Fibroblast of peridontal ligament (primary cell): ENCODE data around the gene METTL8.
A peak's percentile ranks its signal among the peaks of the same experiment; 100 is the strongest.

Source experiments
- DNase-seq: peaks from one replicate; pipeline ENCODE4 v3.0.0-alpha.2; 2010; ENCODE audit errors: extremely low read depth

Gene METTL8

GRCh38 chr2:171433763-171434012 is at the start of gene METTL8:
Gene METTL8, minus strand, starts transcription at chr2:171433990. Its CDS starts 41,805 bp downstream, at chr2:171392185.
- no peak for DNase-seq

- peak; percentile 9 for DNase-seq
Observed at GRCh38 chr2:171482877-171483276, 49.1 kb upstream of the METTL8 start.

DNA sequence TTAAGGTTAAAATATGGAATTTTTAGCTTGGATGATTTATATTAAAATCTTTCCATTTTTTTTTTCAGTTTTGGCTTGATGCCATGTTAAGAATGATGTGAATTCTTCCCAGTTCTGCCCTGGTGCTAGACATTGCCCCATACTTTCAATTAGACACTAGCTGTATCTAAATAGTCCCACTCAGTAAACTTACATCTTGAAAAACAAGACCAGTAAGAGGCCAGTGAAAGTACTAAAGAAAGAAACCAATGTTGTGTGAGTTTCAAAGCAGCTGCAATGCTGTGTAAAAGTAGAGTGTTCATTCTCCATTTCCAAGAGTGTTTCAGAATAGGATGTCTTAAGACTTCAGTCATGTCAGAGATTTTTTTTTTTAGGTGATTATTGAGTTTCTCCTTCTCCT is 48.5 kb upstream of the METTL8 start:
- peak; percentile 24 for DNase-seq

DNA sequence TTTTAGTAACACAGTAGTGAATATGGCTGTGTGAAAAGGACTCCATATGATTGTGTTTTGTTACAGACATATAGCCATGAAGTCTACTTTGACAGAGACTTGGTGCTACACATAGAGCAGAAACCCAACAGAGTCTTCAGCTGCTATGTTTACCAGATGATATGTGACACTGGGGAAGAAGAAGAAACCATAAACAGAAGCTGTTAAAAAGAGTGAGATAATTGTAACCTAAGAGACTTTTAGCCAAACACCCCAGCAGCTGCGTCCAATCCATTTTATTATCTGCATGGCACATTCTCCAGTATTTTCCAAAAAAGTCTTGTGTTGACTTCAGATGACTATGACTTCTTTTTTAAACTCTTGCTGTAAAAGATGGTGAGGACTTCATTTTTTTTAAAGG is 47.1 kb upstream of the METTL8 start:
- DNase-seq: no peak

DNA sequence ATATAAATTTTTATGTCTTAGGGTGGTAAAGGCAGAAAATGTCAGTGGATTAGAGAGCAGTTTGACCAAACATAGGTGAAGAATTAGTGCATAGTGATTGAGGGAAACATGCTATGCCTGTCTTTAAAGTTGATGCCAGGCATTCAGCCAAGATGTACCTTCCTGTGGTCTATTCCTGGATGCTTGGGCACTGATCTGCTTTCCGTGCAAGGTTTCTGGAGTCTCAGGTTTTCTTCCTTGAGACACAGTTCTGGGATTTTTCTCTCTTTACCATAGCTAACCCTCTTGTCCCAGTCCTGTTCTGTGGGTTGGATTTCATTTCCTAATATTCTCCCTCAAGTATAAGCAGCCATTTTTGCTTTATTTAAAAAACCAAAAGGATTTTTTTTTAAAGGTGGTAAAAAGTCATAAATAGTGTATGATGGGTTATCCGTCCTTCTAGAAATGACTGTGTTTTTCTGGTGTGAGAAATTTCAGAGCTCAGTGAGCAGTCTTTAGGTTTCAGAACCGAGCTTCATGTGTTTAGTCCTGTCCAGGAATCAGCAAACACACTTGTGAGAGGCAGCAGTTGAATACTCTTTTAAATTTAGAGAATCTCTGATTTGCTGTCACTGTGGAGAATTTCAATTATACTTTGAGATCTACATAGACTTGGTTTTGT is 45.5 kb upstream of the METTL8 start:
- DNase-seq: no peak

- no peak for DNase-seq
Observed at GRCh38 chr2:171478345-171478744, 44.6 kb upstream of the METTL8 start.

DNA sequence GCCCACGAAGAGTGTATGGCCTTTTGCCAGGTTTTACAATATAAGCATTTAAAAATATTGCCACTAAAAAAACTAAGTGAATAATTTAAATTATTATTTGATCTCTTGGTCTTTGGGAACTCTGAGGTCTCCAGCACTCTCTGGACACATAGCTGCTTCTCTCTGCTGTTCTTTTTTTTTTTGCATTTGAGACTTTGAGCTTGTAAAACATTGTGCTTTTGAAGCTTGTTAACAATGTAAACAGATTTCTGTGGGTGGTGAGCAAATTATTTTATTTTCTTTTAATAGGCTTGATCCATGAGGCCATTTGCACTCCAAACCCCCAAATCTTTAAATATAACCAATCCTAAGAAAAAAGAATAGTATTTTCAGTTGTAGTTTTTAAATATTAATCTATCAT is 42.2 kb upstream of the METTL8 start:
- DNase-seq: no peak

GRCh38 chr2:171470129-171470528 is 36.3 kb upstream of the METTL8 start:
- DNase-seq: no peak

DNA sequence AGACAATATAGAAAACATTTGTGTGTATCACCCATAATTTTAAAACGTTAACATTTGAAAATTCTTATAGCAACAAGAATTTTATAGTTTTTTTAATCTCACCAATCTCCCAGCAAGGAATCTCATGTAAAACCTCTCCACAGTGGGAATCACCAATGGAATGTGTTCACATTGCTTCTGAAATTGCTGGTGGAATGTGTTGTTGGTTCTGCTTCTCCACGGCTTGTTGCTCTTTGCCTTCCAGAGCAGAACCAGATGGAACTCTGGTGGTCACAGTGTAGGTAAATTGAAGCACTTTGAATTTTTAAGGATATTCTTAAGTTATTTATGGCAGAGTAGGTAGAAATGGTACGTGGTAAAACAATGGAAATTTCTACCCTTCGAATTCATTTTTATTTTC is 35.4 kb upstream of the METTL8 start:
- DNase-seq: peak; percentile 41

GRCh38 chr2:171460537-171460936 is 26.7 kb upstream of the METTL8 start:
- DNase-seq: no peak

GRCh38 chr2:171459498-171459897 is 25.7 kb upstream of the METTL8 start:
- DNase-seq: no peak

GRCh38 chr2:171452773-171453172 is 19.0 kb upstream of the METTL8 start:
- DNase-seq: peak; percentile 3

DNA sequence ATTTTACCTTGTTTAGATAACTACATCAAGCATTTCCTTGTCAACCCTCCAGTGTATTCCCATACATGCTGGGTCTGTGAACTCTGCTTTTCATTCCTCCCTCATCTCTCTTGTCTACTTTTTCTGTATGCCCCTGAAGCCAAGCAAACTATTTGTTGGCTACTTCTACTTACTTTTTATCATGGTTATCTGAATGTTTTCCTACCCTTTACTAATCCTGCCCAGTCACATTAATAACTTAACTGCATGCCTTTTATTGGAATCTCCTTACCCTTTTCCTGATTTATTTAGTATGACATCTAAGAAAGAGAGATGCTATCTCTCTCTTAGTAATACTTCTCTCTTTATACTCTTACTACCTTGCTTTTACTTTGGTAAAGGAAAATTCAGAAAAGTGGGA is 17.3 kb upstream of the METTL8 start:
- no peak for DNase-seq

GRCh38 chr2:171447675-171448074 is 13.9 kb upstream of the METTL8 start:
- no peak for DNase-seq

- no peak for DNase-seq
Observed at GRCh38 chr2:171441470-171441869, 7.7 kb upstream of the METTL8 start.

- DNase-seq: peak; percentile 77
Observed at GRCh38 chr2:171436307-171436706, 2.5 kb upstream of the METTL8 start.

GRCh38 chr2:171434013-171434989 is 511 bp upstream of the METTL8 start, which contains the start of gene DCAF17:
Gene DCAF17, plus strand, starts transcription at chr2:171434226. Its CDS starts 352 bp downstream, at chr2:171434578.
- DNase-seq: peak; percentile 90

- peak; percentile 24 for DNase-seq
Observed at GRCh38 chr2:171432969-171433762, 624 bp downstream of the METTL8 start.

DNA sequence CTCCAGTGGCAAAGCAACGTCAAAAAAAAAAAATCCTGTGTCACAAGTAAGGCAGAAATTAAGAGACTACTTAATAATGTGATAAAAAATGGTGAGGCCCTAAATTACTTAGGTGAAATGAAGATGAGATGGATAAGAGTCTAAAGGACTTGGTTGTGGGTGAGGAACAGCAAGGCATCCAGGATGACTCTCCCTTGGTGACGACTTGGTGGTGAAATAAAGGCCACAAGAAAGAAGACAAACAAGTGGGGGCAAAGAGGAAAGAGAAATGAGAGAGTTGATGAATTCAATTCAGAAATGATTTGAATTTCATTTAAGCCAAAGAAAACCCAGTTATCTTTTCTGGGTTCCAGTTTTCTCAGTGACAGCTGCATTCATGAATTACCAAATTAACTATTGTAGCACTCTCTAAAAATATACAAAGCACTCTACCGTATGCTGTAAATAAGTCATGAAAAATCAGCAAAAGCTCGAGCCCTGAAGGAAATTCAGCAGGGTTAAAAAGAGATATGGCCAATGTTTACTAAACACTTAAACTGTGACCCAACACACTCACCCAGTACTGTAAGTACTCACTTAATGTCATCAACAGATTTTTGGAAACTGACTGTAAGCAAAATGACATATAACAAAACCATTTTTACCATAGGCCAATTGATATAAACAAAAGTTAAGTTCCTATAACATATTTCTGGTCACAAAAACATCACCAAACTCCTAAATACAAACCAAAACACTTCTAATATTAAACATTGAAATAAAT is 1.4 kb downstream of the METTL8 start:
- DNase-seq: no peak

DNA sequence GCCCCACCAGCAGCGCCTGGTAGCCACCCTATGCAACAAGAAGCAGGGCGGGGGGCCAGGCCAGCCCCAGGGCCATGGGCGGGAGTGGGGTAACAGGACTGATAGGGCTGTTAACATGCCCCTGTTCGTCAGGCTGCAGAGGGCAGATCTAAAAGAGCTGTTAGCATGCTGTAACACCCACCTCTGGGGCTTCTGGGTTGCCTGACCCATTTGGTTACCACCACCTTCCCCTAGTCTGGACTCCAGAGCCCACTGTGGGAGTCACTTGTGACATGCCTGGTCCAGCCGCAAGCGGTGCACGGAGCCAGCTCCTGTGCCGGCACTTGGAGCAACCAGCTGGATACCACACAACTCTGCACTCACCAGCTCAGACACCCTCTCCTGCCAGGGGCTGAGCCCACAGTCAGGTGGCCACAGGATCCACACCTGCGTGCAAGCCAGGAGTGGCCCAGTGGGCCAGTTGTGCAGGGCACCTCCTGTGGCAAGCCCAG is 2.1 kb downstream of the METTL8 start:
- no peak for DNase-seq
